Liver (tissue), 3 donors: Measurements from ENCODE around the gene ATP2B2.

Source experiments
- ATF3 ChIP-seq: IDR thresholded peaks from 2 replicates; pipeline ENCODE4 v1.6.1; 2016; ENCODE audit warnings: antibody characterized with exemption
- CTCF ChIP-seq: fragments of 150-350 bp; IDR thresholded peaks from 2 replicates; pipeline ENCODE4 v1.5.1; 2017; ENCODE audit warnings: improper control_type of control experiment, low read depth, low read length; ENCODE audit not compliant: missing input control
- EGR1 ChIP-seq, 2 donors: IDR thresholded peaks; 2 replicates each; pipeline ENCODE4 v1.6.1; 2016 to 2018; ENCODE audit warnings: antibody characterized with exemption in 2 of 2, low read depth in 2 of 2
- JUND ChIP-seq, 2 donors: IDR thresholded peaks; 2 replicates each; pipeline ENCODE4 v1.6.1; 2016; ENCODE audit warnings: antibody characterized with exemption in 2 of 2
- MAX ChIP-seq: IDR thresholded peaks from 2 replicates; pipeline ENCODE4 v1.6.1; 2016; ENCODE audit warnings: antibody characterized with exemption
- RAD21 ChIP-seq, 2 donors: IDR thresholded peaks; 2 replicates each; pipeline ENCODE4 v1.6.1; 2016; ENCODE audit warnings: antibody characterized with exemption in 2 of 2, mild to moderate bottlenecking in 2 of 2
- REST ChIP-seq: IDR thresholded peaks from 2 replicates; pipeline ENCODE4 v1.6.1; 2016; ENCODE audit warnings: antibody characterized with exemption, mild to moderate bottlenecking
- SP1 ChIP-seq: IDR thresholded peaks from 2 replicates; pipeline ENCODE4 v1.6.1; 2018; ENCODE audit warnings: antibody characterized with exemption, mild to moderate bottlenecking
- ZBTB33 ChIP-seq: IDR thresholded peaks from 2 replicates; pipeline ENCODE4 v1.6.1; 2016; ENCODE audit warnings: antibody characterized with exemption
- donor health status: healthy.
- donor health status: healthy.

- TF ChIP-seq SP1 (no peak), CTCF (no peak), MAX (no peak), ZBTB33 (no peak), JUND (IDR thresholded peaks at IDR 0.05) (no peak), EGR1 (IDR thresholded peaks at IDR 0.05; ENCODE audit: low read depth in 2 of 2) (no peak), RAD21 (IDR thresholded peaks at IDR 0.05) (no peak), REST (no peak), ATF3 (no peak)
Observed at GRCh38 chr3:10485806-10486205, 19.6 kb downstream of the ATP2B2 start.
